ENCODE results near the gene POLR2E. TPM values are rescaled to one million over a fixed set of nuclear protein-coding genes. Genes with fewer than 3 reads are reported as not detected.

The POLR2E gene
- total and polyA plus RNA-seq, 2 experiments from 2014 or later: 172 to 336 TPM

- Histone ChIP-seq H3K9ac (no peak overlapping the region), H3K79me2 (ENCODE audit: insufficient read depth) (peaks cover 31% of the 10 kb centered on the region), H3K36me3 (ENCODE audit: low read depth) (no peaks in the 10 kb centered on the region), H4K20me1 (ENCODE audit: insufficient read depth) (no peaks in the 10 kb centered on the region), H3K9me3 (ENCODE audit: low read depth) (no peaks in the 10 kb centered on the region), H3K9me2 (ENCODE audit: insufficient read depth) (no peaks in the 10 kb centered on the region), H2AFZ (no peak overlapping the region), H3K4me2 (ENCODE audit: unreplicated experiment) (no peak overlapping the region), H3K4me1 (ENCODE audit: insufficient read depth) (no peaks in the 10 kb centered on the region), H3K4me3 (no peak overlapping the region), H3K27me3 (replicated peaks; ENCODE audit: insufficient read depth) (no peaks in the 10 kb centered on the region), H3K27ac (no peak overlapping the region), H3F3A (ENCODE audit: insufficient read depth) (no peaks in the 10 kb centered on the region)
- in situ Hi-C loops (cut with MboI): no loop called here
- no peak for DNase-seq
- TF ChIP-seq EZH2 (IDR thresholded peaks at IDR 0.05; ENCODE audit: insufficient read depth, poor library complexity, severe bottlenecking) (no peak), EZH2phosphoT487 (IDR thresholded peaks at IDR 0.05; ENCODE audit: insufficient read depth, low read depth) (no peak)
- WGBS, 2 experiments (ENCODE audit: low coverage in 1 of 2, low lambda C conversion rate in 2 of 2, missing lambda C conversion rate in 2 of 2): 84 to 89% methylated on average over 22 to 39 of the region's 39 CpGs
Observed at GRCh38 chr19:1140272-1141027, 45.3 kb upstream of the POLR2E start.

GRCh38 chr19:1139126-1139525 lies 44.0 kb upstream of the POLR2E start:
- H3K36me3 ChIP-seq (ENCODE audit: low read depth): no peaks in the 10 kb centered on the region
- H3K9ac ChIP-seq: no peak overlapping the region
- in situ Hi-C loops (cut with MboI): no loop called here
- H3F3A ChIP-seq (ENCODE audit: insufficient read depth): no peaks in the 10 kb centered on the region
- peaks cover 37% of the 10 kb centered on the region for H3K79me2 ChIP-seq (ENCODE audit: insufficient read depth)
- no peak overlapping the region for H2AFZ ChIP-seq
- no peaks in the 10 kb centered on the region for H3K9me2 ChIP-seq (ENCODE audit: insufficient read depth)
- 93 to 98% methylated on average over 15 of the region's 15 CpGs for WGBS, 2 experiments (ENCODE audit: low coverage in 1 of 2, low lambda C conversion rate in 2 of 2, missing lambda C conversion rate in 2 of 2)
- H3K4me2 ChIP-seq (ENCODE audit: unreplicated experiment): no peak overlapping the region
- H3K27me3 ChIP-seq (replicated peaks; ENCODE audit: insufficient read depth): no peaks in the 10 kb centered on the region
- no peak overlapping the region for H3K4me3 ChIP-seq
- H3K4me1 ChIP-seq (ENCODE audit: insufficient read depth): no peaks in the 10 kb centered on the region
- H3K27ac ChIP-seq: no peak overlapping the region
- TF ChIP-seq EZH2phosphoT487 (IDR thresholded peaks at IDR 0.05; ENCODE audit: insufficient read depth, low read depth) (no peak), EZH2 (IDR thresholded peaks at IDR 0.05; ENCODE audit: insufficient read depth, poor library complexity, severe bottlenecking) (no peak)
- no peaks in the 10 kb centered on the region for H3K9me3 ChIP-seq (ENCODE audit: low read depth)
- no peak for DNase-seq
- no peaks in the 10 kb centered on the region for H4K20me1 ChIP-seq (ENCODE audit: insufficient read depth)

DNA sequence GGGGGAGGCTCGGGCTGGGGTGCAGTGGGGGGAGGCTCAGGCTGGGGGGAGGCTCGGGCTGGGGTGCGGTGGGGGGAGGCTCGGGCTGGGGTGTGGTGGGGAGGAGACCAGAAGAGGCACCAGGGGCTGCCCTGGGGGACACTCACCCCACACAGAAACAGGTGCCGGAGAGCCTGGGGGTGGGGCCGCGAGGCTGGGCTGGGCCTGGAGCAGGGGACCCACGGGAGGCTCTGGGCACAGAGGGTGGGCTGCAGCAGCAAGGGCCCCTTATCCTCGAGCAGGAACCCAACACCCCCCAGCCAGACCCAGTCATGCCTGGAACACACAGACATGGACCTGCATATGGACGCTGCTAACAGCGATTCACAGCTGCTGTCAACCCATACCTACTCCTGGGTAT lies 42.9 kb upstream of the POLR2E start:
- H3K4me3 ChIP-seq: no peak overlapping the region
- no peak overlapping the region for H3K27ac ChIP-seq
- H2AFZ ChIP-seq: no peak overlapping the region
- TF ChIP-seq EZH2 (IDR thresholded peaks at IDR 0.05; ENCODE audit: insufficient read depth, poor library complexity, severe bottlenecking) (no peak), EZH2phosphoT487 (IDR thresholded peaks at IDR 0.05; ENCODE audit: insufficient read depth, low read depth) (no peak)
- no peaks in the 10 kb centered on the region for H3K36me3 ChIP-seq (ENCODE audit: low read depth)
- in situ Hi-C loops (cut with MboI): no loop called here
- no peak overlapping the region for H3K4me2 ChIP-seq (ENCODE audit: unreplicated experiment)
- H3K9me3 ChIP-seq (ENCODE audit: low read depth): no peaks in the 10 kb centered on the region
- no peaks in the 10 kb centered on the region for H3F3A ChIP-seq (ENCODE audit: insufficient read depth)
- H3K27me3 ChIP-seq (replicated peaks; ENCODE audit: insufficient read depth): no peaks in the 10 kb centered on the region
- 83% methylated on average over 3 to 10 of the region's 11 CpGs for WGBS, 2 experiments (ENCODE audit: low coverage in 1 of 2, low lambda C conversion rate in 2 of 2, missing lambda C conversion rate in 2 of 2)
- no peaks in the 10 kb centered on the region for H3K4me1 ChIP-seq (ENCODE audit: insufficient read depth)
- H3K79me2 ChIP-seq (ENCODE audit: insufficient read depth): peaks cover 47% of the 10 kb centered on the region
- H4K20me1 ChIP-seq (ENCODE audit: insufficient read depth): no peaks in the 10 kb centered on the region
- no peak overlapping the region for H3K9ac ChIP-seq
- DNase-seq: no peak
- no peaks in the 10 kb centered on the region for H3K9me2 ChIP-seq (ENCODE audit: insufficient read depth)

DNA sequence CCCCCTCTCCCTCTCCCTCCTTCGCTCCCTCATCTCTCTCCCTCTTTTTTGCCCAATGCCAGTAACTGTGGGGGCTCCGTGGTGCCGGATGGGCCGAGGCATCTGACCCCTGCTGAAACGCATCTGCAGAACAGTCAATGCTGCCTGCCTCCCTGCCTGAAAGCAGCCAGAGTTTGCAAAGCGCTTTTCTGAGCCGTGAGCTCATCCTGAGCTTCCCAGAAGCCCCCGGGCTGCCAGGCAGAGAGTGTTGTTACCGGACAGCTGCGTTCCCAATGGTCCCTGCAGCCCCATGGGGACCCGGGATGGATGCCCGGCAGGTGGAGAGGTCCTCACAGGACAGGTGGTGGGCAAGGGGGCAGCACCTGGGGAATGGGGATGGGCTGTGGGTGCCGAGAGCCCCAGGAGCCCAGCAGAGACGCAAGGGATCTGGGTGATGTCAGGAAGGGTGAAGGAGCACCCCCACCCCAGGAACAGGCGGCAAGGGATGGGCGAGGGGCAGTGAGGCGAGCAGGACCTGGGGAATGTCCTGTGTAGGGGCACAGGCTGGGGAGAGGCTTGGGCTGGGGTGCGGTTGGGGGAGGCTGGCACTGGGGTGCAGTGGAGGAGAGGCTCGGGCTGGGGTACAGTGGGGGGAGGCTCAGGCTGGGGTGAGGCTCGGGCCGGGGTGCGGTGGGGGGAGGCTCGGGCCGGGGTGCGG lies 41.6 kb upstream of the POLR2E start:
- Histone ChIP-seq H3K27me3 (replicated peaks; ENCODE audit: insufficient read depth) (no peaks in the 10 kb centered on the region), H2AFZ (no peak overlapping the region), H3F3A (ENCODE audit: insufficient read depth) (no peaks in the 10 kb centered on the region), H3K4me1 (ENCODE audit: insufficient read depth) (0 out of 2 replicates have a peak, but pooled peaks cover 6% of the 10 kb centered on the region), H3K4me3 (no peak overlapping the region), H3K9ac (no peak overlapping the region), H4K20me1 (ENCODE audit: insufficient read depth) (no peaks in the 10 kb centered on the region), H3K9me2 (ENCODE audit: insufficient read depth) (no peaks in the 10 kb centered on the region), H3K36me3 (ENCODE audit: low read depth) (no peaks in the 10 kb centered on the region), H3K79me2 (ENCODE audit: insufficient read depth) (peaks cover 47% of the 10 kb centered on the region), H3K4me2 (ENCODE audit: unreplicated experiment) (no peak overlapping the region), H3K9me3 (ENCODE audit: low read depth) (no peaks in the 10 kb centered on the region), H3K27ac (no peak overlapping the region)
- no peak for DNase-seq
- WGBS, 2 experiments (ENCODE audit: low coverage in 1 of 2, low lambda C conversion rate in 2 of 2, missing lambda C conversion rate in 2 of 2): 87 to 90% methylated on average over 14 to 25 of the region's 25 CpGs
- no peak for TF ChIP-seq EZH2 (IDR thresholded peaks at IDR 0.05; ENCODE audit: insufficient read depth, poor library complexity, severe bottlenecking)
- TF ChIP-seq EZH2phosphoT487 (IDR thresholded peaks at IDR 0.05; ENCODE audit: insufficient read depth, low read depth): no peak
- in situ Hi-C loops (cut with MboI): no loop called here
